Liver (tissue), 3 donors: ENCODE results near the gene SCN4A.

Source experiments
- FOXA1 ChIP-seq: IDR thresholded peaks from 2 replicates; pipeline ENCODE4 v1.6.1; 2016; ENCODE audit warnings: antibody characterized with exemption
- GABPA ChIP-seq, 2 donors: IDR thresholded peaks in 1 of 2; conservative IDR thresholded peaks in 1 of 2; 2 replicates each; pipeline ENCODE4 v1.6.1; 2016; ENCODE audit warnings: antibody characterized with exemption in 2 of 2, mild to moderate bottlenecking in 1 of 2, moderate library complexity in 1 of 2
- HNF4G ChIP-seq: IDR thresholded peaks from 2 replicates; pipeline ENCODE4 v1.6.1; 2016; ENCODE audit warnings: antibody characterized with exemption
- RAD21 ChIP-seq, 2 donors: IDR thresholded peaks; 2 replicates each; pipeline ENCODE4 v1.6.1; 2016; ENCODE audit warnings: antibody characterized with exemption in 2 of 2, mild to moderate bottlenecking in 2 of 2
- REST ChIP-seq: IDR thresholded peaks from 2 replicates; pipeline ENCODE4 v1.6.1; 2016; ENCODE audit warnings: antibody characterized with exemption, mild to moderate bottlenecking
- YY1 ChIP-seq: IDR thresholded peaks from 2 replicates; pipeline ENCODE4 v1.6.1; 2016; ENCODE audit warnings: antibody characterized with exemption, mild to moderate bottlenecking
- TF ChIP-seq, protein P1 (sequence below): fragments of 150-350 bp; IDR thresholded peaks from 2 replicates; pipeline ENCODE4 v1.5.1; 2017; ENCODE audit warnings: improper control_type of control experiment, low read depth, low read length; ENCODE audit not compliant: missing input control
- TF ChIP-seq, protein P2 (sequence below): IDR thresholded peaks from 2 replicates; pipeline ENCODE4 v1.6.1; 2016; ENCODE audit warnings: antibody characterized with exemption
- donor health status: healthy.
- donor health status: healthy.

GRCh38 chr17:63956296-63956920, 16.3 kb downstream of the SCN4A start:
- TF ChIP-seq REST (no peak), YY1 (no peak), HNF4G (no peak), RAD21 (IDR thresholded peaks at IDR 0.05) (no peak), GABPA (IDR thresholded peaks at IDR 0.05 in 1 of 2, conservative IDR thresholded peaks at IDR 0.05 in 1 of 2) (no peak), FOXA1 (no peak)
- TF ChIP-seq, protein P1, sequence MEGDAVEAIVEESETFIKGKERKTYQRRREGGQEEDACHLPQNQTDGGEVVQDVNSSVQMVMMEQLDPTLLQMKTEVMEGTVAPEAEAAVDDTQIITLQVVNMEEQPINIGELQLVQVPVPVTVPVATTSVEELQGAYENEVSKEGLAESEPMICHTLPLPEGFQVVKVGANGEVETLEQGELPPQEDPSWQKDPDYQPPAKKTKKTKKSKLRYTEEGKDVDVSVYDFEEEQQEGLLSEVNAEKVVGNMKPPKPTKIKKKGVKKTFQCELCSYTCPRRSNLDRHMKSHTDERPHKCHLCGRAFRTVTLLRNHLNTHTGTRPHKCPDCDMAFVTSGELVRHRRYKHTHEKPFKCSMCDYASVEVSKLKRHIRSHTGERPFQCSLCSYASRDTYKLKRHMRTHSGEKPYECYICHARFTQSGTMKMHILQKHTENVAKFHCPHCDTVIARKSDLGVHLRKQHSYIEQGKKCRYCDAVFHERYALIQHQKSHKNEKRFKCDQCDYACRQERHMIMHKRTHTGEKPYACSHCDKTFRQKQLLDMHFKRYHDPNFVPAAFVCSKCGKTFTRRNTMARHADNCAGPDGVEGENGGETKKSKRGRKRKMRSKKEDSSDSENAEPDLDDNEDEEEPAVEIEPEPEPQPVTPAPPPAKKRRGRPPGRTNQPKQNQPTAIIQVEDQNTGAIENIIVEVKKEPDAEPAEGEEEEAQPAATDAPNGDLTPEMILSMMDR = no peak
- TF ChIP-seq, protein P2, sequence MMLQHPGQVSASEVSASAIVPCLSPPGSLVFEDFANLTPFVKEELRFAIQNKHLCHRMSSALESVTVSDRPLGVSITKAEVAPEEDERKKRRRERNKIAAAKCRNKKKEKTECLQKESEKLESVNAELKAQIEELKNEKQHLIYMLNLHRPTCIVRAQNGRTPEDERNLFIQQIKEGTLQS = no peak
